Uterus (tissue), 2 donors: ENCODE results near the gene WSCD2.

Experiments
- POLR2A ChIP-seq, 2 donors: fragments of 450-650 bp; IDR thresholded peaks; one replicate each; pipeline ENCODE4 v1.6.1; 2016; ENCODE audit warnings: antibody characterized with exemption in 2 of 2, mild to moderate bottlenecking in 1 of 2, moderate library complexity in 1 of 2
- TF ChIP-seq, protein P1 (sequence below), 4 experiments: fragments of 200-600 bp in 2 of 4; fragments of 450-650 bp in 2 of 4; sonication (generic) in 2 of 4; IDR thresholded peaks; one replicate each; pipeline ENCODE4 v1.5.1; 2016 to 2019; ENCODE audit warnings: antibody characterized with exemption in 4 of 4, mild to moderate bottlenecking in 2 of 4, moderate library complexity in 1 of 4

DNA sequence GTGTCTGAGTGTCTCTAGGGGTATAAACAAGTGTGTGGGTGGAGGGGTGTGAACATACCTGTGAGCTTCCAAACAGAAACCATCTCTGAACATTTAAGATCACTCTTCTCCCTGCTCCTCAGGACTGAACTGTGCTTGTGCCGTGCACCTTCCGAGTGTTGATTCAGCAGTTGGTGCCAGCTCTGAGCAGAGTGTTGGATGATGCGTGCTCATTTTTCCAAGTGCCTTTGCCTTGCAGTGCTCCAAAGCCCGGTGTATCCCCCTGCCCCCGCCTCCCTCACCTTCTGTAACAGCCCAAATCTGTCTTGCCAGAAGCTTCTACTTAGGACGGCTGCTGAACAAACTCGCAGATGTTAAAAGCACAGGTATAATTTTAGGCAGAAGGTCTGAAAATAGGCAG lies 4.4 kb downstream of the WSCD2 start:
- no peak for TF ChIP-seq POLR2A (IDR thresholded peaks at IDR 0.05)
- TF ChIP-seq, protein P1, sequence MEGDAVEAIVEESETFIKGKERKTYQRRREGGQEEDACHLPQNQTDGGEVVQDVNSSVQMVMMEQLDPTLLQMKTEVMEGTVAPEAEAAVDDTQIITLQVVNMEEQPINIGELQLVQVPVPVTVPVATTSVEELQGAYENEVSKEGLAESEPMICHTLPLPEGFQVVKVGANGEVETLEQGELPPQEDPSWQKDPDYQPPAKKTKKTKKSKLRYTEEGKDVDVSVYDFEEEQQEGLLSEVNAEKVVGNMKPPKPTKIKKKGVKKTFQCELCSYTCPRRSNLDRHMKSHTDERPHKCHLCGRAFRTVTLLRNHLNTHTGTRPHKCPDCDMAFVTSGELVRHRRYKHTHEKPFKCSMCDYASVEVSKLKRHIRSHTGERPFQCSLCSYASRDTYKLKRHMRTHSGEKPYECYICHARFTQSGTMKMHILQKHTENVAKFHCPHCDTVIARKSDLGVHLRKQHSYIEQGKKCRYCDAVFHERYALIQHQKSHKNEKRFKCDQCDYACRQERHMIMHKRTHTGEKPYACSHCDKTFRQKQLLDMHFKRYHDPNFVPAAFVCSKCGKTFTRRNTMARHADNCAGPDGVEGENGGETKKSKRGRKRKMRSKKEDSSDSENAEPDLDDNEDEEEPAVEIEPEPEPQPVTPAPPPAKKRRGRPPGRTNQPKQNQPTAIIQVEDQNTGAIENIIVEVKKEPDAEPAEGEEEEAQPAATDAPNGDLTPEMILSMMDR (IDR thresholded peaks at IDR 0.05), result no peak
